ENCODE data around the gene NPTN.
"Not testable (repeated sequence)": the region's sequence is repeated elsewhere in the genome, so short reads cannot be mapped to it uniquely, and the experiment has no call there.

Gene NPTN

GRCh38 chr15:73600413-73601335, 32.5 kb downstream of the NPTN start:
- DNase-seq (ENCODE audit: low read depth), result no peak

GRCh38 chr15:73599934-73600333, 33.3 kb downstream of the NPTN start:
- DNase-seq (ENCODE audit: low read depth), result no peak

GRCh38 chr15:73598530-73599160, 34.5 kb downstream of the NPTN start:
- DNase-seq (ENCODE audit: low read depth), result no peak

GRCh38 chr15:73597036-73597638, 36.1 kb downstream of the NPTN start:
- DNase-seq (ENCODE audit: low read depth), result no peak

- no peak for DNase-seq (ENCODE audit: low read depth)
Measured at GRCh38 chr15:73596174-73596573, 37.0 kb downstream of the NPTN start.

- no peak for DNase-seq (ENCODE audit: low read depth)
Measured at GRCh38 chr15:73594109-73594508, 39.1 kb downstream of the NPTN start.

GRCh38 chr15:73593304-73594074, 39.7 kb downstream of the NPTN start:
- DNase-seq (ENCODE audit: low read depth), result no peak

GRCh38 chr15:73590263-73590662, 42.9 kb downstream of the NPTN start:
- no peak for DNase-seq (ENCODE audit: low read depth)

GRCh38 chr15:73589766-73590165, 43.4 kb downstream of the NPTN start:
- DNase-seq (ENCODE audit: low read depth), result no peak

- DNase-seq (ENCODE audit: low read depth), result no peak
Measured at GRCh38 chr15:73585871-73586654, 47.1 kb downstream of the NPTN start.

GRCh38 chr15:73584699-73585420, 48.3 kb downstream of the NPTN start:
- DNase-seq (ENCODE audit: low read depth), result no peak

- no peak for DNase-seq (ENCODE audit: low read depth)
Measured at GRCh38 chr15:73583544-73583943, 49.6 kb downstream of the NPTN start.

GRCh38 chr15:73582851-73583379, 50.3 kb downstream of the NPTN start:
- DNase-seq (ENCODE audit: low read depth), result no peak

GRCh38 chr15:73578026-73578425, 55.2 kb downstream of the NPTN start:
- no peak for DNase-seq (ENCODE audit: low read depth)

GRCh38 chr15:73577593-73577992, 55.6 kb downstream of the NPTN start:
- DNase-seq (ENCODE audit: low read depth), result not testable (repeated sequence)

GRCh38 chr15:73575636-73576247, 57.4 kb downstream of the NPTN start:
- no peak for DNase-seq (ENCODE audit: low read depth)

- DNase-seq (ENCODE audit: low read depth), result no peak
Measured at GRCh38 chr15:73573572-73573971, 59.6 kb downstream of the NPTN start.

- no peak for DNase-seq (ENCODE audit: low read depth)
Measured at GRCh38 chr15:73573037-73573436, 60.2 kb downstream of the NPTN start.

- DNase-seq (ENCODE audit: low read depth), result no peak
Measured at GRCh38 chr15:73572296-73572695, 60.9 kb downstream of the NPTN start.

- DNase-seq (ENCODE audit: low read depth), result no peak
Measured at GRCh38 chr15:73571346-73571745, 61.8 kb downstream of the NPTN start.

Data from stimulated activated CD8-positive, alpha-beta memory T cell treated with anti-CD3 and anti-CD28 coated beads, Interleukin-12 subunit alpha, Interleukin-12 subunit beta, amount 100 ng/mL, for 4 hours (primary cell).